ENCODE data around the gene CFAP73. TPM values are rescaled to one million over a fixed set of nuclear protein-coding genes. Genes with fewer than 3 reads are reported as not detected.

The CFAP73 gene
- total RNA-seq, 4 donors from 2014 or later, result not detected

DNA sequence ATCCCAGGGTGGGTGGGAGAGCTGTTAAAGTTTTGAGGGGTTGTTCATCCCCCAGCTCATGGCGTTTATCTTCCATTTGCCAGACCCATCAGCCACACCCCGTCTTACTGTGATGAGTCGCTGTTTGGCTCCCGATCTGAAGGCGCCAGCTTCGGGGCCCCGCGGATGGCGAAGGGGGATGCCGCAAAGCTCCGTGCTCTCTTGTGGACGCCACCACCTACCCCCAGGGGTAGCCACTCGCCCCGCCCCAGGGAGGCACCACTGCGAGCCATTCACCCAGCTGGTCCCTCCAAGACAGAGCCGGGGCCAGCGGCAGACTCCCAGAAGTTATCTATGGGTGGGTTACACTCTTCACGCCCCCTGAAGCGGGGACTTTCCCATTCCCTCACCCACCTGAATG is 41.7 kb downstream of the CFAP73 start:
- TF ChIP-seq, protein P1, sequence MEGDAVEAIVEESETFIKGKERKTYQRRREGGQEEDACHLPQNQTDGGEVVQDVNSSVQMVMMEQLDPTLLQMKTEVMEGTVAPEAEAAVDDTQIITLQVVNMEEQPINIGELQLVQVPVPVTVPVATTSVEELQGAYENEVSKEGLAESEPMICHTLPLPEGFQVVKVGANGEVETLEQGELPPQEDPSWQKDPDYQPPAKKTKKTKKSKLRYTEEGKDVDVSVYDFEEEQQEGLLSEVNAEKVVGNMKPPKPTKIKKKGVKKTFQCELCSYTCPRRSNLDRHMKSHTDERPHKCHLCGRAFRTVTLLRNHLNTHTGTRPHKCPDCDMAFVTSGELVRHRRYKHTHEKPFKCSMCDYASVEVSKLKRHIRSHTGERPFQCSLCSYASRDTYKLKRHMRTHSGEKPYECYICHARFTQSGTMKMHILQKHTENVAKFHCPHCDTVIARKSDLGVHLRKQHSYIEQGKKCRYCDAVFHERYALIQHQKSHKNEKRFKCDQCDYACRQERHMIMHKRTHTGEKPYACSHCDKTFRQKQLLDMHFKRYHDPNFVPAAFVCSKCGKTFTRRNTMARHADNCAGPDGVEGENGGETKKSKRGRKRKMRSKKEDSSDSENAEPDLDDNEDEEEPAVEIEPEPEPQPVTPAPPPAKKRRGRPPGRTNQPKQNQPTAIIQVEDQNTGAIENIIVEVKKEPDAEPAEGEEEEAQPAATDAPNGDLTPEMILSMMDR (IDR thresholded peaks at IDR 0.05; ENCODE audit: low read depth), result no peak

DNA sequence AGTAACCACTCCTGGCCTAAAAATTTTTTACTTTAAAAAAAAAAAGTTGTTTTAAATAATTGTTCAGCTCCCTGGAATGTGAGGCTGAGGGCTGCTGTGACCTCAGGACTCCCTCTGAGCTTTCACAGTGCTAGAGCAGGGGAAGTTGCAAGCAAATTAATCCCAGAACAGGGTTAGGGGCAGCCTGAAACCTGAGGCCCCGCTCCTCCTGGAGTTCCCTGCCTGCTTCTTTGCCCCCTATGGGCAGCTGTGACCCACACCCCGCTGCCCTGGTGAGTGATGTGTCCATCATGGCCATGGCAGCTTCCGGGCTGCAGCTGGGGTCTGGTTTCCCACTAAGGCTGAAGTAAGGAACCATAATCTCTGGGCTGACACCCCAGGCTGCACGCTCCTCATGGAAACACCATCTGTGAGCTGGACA is 45.5 kb downstream of the CFAP73 start:
- TF ChIP-seq, protein P1 (IDR thresholded peaks at IDR 0.05; ENCODE audit: low read depth), result no peak

DNA sequence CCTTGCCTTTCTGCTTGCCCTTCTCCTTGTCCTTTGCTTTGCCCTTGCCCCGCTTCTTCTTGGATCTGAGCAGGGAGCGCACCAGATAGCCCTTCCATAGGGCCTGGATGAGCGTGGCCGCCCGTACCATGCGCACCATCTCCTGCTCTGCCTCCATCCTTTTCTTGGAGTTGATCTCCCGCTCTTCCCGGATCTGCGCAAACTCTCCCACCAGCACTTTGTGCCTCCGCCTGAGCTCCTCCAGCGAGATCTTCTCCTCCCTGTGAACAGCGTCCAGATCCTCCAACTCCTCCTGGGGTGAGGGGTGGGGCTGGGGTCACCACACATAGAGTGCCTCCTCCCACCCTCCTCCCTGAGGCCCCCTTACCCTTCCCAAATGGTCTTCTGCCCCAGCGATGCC is 46.1 kb downstream of the CFAP73 start:
- TF ChIP-seq, protein P1 (IDR thresholded peaks at IDR 0.05; ENCODE audit: low read depth), result no peak

DNA sequence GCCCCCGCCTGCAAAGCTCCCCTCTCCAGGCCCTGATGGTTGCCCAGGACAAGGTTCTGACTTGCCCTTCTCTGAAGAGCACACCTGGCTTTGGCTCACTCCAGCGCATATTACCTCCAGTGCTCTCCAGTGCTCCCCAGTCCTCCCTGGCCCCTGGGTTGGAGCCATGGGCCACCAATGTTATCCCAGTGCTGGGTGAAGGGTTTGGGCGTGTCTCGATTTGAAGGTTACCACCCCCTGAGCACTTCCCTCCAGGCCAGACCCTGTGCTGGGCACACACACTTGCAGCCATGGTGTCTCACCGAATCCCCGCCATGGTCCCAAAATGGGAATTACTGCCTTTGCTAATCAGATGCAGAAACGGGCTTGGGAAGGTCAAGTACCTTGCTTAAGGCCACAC is 47.1 kb downstream of the CFAP73 start:
- TF ChIP-seq, protein P1 (IDR thresholded peaks at IDR 0.05; ENCODE audit: low read depth), result no peak

DNA sequence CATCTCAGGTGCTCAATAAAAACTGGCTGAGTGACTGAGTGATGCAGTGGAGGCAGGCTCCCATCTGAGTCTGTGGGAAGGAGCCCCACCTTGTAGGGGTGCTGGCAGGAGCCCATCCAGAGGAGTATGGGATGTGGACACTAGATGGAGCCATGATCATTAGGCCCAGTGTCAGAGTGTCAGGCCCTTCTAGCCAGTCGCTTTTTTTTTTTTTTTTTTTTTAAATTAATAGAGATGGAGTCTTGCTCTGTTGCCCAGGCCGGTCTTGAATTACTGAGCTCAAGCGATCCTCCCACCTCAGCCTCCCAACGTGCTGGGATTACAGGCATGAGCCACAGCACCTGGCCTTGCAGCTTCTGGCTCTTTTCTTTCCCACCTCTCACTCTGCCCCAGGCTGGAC is 47.5 kb downstream of the CFAP73 start:
- TF ChIP-seq, protein P1 (IDR thresholded peaks at IDR 0.05; ENCODE audit: low read depth), result no peak

DNA sequence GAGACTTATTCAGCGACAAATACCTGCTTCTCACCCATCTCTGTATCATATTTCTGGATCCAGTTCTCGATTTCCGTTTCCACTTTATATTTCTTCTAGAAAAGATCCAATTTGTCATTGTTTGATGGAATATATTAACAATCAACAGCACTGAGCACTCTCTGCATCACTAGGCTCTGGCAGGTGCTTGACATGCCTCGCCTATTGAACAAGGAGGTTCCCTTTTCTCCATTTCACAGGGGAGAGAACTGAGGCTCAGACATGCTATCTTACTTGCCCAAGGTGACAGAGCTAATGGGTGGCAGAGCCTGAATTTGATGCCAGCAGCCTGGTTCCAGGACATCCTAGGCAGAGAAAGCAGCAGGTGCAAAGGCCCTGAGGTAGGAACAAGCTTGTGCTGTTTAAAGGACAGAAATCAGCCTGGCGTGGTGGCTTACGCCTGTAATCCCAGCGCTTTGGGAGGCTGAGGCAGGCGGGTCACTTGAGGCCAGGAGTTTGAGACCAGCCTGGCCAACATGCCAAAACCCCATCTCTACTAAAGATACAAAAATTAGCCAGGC is 48.1 kb downstream of the CFAP73 start:
- TF ChIP-seq, protein P1 (IDR thresholded peaks at IDR 0.05; ENCODE audit: low read depth), result no peak

DNA sequence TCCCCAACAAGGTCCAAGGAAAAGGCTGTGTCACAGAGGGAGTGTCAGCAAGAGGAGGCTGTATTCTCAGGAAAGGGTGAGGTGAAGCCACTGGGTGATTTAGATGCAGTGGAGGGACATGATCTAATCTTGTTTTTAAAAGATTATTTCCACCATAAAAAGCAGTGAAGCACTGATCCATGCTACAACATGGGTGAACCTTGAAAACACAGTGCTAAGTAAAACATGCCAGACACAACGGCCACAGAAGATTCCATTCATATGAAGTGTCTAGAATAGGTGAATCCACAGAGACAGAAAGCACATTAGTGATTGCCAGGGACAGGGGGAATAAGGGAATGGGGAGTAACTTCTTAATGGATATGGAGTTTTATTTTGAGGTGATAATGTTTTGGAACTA is 48.8 kb downstream of the CFAP73 start:
- TF ChIP-seq, protein P1 (IDR thresholded peaks at IDR 0.05; ENCODE audit: low read depth), result no peak
